MM.1S (cell line): ENCODE measurements around the gene MS4A10.
A peak's percentile ranks its signal among the peaks of the same experiment; 100 is the strongest.

Source experiments
- DNase-seq: peaks from one replicate; pipeline ENCODE4 v3.0.0-alpha.2; 2015
- H2AFZ ChIP-seq: fragments of 300-600 bp; sonication (generic); 2 replicates; pipeline ENCODE4 v1.6.0; 2016; ENCODE audit warnings: antibody characterized with exemption, low read length
- H3F3A ChIP-seq: fragments of 300-600 bp; sonication (generic); 2 replicates; pipeline ENCODE4 v1.6.1; 2016; ENCODE audit warnings: mild to moderate bottlenecking, antibody characterized with exemption, low read length, moderate library complexity, mixed read lengths; ENCODE audit not compliant: insufficient read depth
- H3K27ac ChIP-seq: fragments of 300-600 bp; sonication (generic); 2 replicates; pipeline ENCODE4 v1.5.1; 2016; ENCODE audit warnings: mild to moderate bottlenecking, low read length
- H3K27me3 ChIP-seq: fragments of 300-600 bp; sonication (generic); replicated peaks from 2 replicates; pipeline ENCODE4 v1.6.0; 2016; ENCODE audit warnings: low read length; ENCODE audit not compliant: insufficient read depth
- H3K36me3 ChIP-seq: fragments of 300-600 bp; sonication (generic); replicated peaks from 2 replicates; pipeline ENCODE4 v1.6.1; 2016; ENCODE audit warnings: mild to moderate bottlenecking, low read length, mixed read lengths; ENCODE audit not compliant: insufficient read depth
- H3K4me1 ChIP-seq: fragments of 300-600 bp; sonication (generic); 2 replicates; pipeline ENCODE4 v1.6.1; 2016; ENCODE audit warnings: low read length, mixed read lengths
- H3K4me2 ChIP-seq: fragments of 300-600 bp; sonication (generic); 2 replicates; pipeline ENCODE4 v1.6.0; 2016; ENCODE audit warnings: low read depth, low read length
- H3K4me3 ChIP-seq: fragments of 300-600 bp; sonication (generic); 2 replicates; pipeline ENCODE4 v1.5.1; 2016; ENCODE audit warnings: low read length, mixed read lengths
- H3K79me2 ChIP-seq: fragments of 300-600 bp; sonication (generic); 2 replicates; pipeline ENCODE4 v1.6.1; 2016; ENCODE audit warnings: mixed run types, low read length, mixed read lengths
- H3K9ac ChIP-seq: fragments of 300-600 bp; sonication (generic); 2 replicates; pipeline ENCODE4 v1.6.1; 2016; ENCODE audit warnings: low read length, mixed read lengths
- H3K9me2 ChIP-seq: fragments of 300-600 bp; sonication (generic); replicated peaks from 2 replicates; pipeline ENCODE4 v1.6.1; 2016; ENCODE audit warnings: mild to moderate bottlenecking, low read length, mixed read lengths; ENCODE audit not compliant: insufficient read depth
- H3K9me3 ChIP-seq: fragments of 300-600 bp; sonication (generic); replicated peaks from 2 replicates; pipeline ENCODE4 v1.6.1; 2016; ENCODE audit warnings: mild to moderate bottlenecking, low read length, mixed read lengths; ENCODE audit not compliant: insufficient read depth
- H4K20me1 ChIP-seq: fragments of 300-600 bp; sonication (generic); 2 replicates; pipeline ENCODE4 v1.6.1; 2016; ENCODE audit warnings: mild to moderate bottlenecking, low read length, moderate library complexity, mixed read lengths; ENCODE audit not compliant: insufficient read depth
- EZH2 ChIP-seq: fragments of 300-600 bp; sonication (generic); optimal IDR thresholded peaks from 2 replicates; pipeline ENCODE3; 2017; ENCODE audit warnings: low read depth, mild to moderate bottlenecking, antibody characterized with exemption, low read length, mixed read lengths
- EZH2phosphoT487 ChIP-seq: fragments of 300-600 bp; sonication (generic); IDR thresholded peaks from 2 replicates; pipeline ENCODE4 v1.6.1; 2018; ENCODE audit warnings: antibody characterized with exemption, low read length
- TF ChIP-seq, protein P1 (sequence below): fragments of 300-600 bp; sonication (generic); IDR thresholded peaks from 2 replicates; pipeline ENCODE4 v1.5.1; 2016; ENCODE audit warnings: antibody characterized with exemption, low read length, mixed read lengths

The MS4A10 gene

DNA sequence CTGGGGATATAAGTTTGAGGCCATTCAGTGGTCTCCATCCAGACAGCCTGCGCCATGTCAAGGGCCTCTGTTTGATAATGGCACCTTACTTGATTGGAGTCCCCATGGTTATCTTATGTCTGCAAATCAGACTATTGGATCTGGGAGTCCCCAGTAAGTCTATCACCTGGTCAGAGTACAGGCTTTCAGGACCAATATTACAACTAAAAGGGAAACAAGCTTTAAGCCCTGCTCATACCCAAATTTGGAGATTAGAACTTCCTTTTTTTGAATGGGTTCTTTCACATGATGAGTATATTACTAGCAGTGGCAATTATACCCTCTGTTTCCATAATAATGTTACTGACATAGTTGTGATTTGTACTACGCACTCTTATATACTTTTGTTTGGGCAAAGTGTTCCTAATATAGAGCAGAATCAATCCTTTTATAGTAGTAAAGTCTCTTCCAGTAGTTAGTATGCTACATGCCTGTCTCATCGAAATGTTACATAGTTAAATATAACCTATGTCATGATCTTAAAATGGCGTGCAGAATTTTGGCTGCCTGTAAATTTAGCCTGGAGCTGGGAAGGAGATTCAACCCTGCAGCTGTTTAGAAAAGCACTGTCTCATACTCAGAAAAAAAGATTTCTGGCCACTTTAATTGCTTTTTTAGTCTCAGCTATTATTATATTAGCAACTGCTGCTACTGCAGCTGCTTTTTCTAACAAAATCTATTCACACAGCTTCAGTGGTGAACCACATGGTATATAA is 23.5 kb upstream of the MS4A10 start:
- H3K9me2 ChIP-seq: no peaks in the 10 kb centered on the region
- no peaks in the 10 kb centered on the region for H3K36me3 ChIP-seq
- H3K4me1 ChIP-seq: peaks cover 53% of the 10 kb centered on the region
- peak overlapping the region; percentile 35; the same call in 1 of the 2 replicates for H3K4me2 ChIP-seq
- no peaks in the 10 kb centered on the region for H4K20me1 ChIP-seq
- no peak overlapping the region for H2AFZ ChIP-seq
- TF ChIP-seq EZH2 (no peak), EZH2phosphoT487 (no peak)
- TF ChIP-seq, protein P1, sequence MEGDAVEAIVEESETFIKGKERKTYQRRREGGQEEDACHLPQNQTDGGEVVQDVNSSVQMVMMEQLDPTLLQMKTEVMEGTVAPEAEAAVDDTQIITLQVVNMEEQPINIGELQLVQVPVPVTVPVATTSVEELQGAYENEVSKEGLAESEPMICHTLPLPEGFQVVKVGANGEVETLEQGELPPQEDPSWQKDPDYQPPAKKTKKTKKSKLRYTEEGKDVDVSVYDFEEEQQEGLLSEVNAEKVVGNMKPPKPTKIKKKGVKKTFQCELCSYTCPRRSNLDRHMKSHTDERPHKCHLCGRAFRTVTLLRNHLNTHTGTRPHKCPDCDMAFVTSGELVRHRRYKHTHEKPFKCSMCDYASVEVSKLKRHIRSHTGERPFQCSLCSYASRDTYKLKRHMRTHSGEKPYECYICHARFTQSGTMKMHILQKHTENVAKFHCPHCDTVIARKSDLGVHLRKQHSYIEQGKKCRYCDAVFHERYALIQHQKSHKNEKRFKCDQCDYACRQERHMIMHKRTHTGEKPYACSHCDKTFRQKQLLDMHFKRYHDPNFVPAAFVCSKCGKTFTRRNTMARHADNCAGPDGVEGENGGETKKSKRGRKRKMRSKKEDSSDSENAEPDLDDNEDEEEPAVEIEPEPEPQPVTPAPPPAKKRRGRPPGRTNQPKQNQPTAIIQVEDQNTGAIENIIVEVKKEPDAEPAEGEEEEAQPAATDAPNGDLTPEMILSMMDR: no peak
- no peaks in the 10 kb centered on the region for H3K9me3 ChIP-seq
- H3K79me2 ChIP-seq: no peaks in the 10 kb centered on the region
- peaks cover 14% of the 10 kb centered on the region for H3F3A ChIP-seq
- H3K27ac ChIP-seq: peak overlapping the region; percentile 43; the same call in 1 of the 2 replicates
- no peak overlapping the region for H3K4me3 ChIP-seq
- no peaks in the 10 kb centered on the region for H3K27me3 ChIP-seq
- DNase-seq: peak; percentile 48
- no peak overlapping the region for H3K9ac ChIP-seq

DNA sequence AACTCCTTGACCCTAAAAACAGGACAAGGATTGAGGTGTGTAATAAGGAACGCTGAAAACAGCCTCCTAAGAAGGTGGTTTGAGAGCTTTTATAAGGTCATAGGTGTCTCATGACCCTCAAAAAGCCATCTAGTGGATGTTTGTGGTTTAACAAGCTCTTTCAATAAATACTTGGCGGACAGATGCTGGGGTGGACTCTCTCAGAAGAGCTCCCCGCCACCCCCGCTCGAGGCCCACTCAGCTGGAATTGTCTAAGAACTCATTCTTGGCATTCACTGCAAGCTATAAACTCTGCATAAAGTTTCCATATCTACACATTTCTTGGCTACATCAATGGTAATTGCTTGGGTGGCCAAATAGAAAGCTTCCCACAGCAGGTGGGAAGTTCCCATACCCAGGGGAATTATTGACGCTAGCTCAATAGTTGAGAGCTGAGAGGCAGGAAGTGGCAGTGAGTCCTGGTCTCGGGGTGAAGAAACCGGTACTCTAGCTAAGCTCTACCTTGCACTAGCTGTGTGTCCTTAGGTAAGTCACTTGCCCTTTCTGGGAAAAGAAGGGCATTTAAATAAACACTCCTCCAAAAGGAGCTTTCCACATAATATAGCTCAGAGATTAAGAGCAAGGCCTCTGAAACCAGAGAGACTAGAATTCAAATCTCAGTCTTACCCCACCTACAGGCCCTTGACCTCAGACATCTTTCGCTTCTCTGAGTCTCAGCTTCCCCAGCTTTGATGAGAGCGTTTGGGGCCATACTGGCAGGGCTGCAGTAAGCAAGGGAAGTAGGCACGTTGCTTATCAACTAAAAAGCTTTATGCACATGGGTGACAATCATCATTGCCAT is 22.1 kb upstream of the MS4A10 start:
- Histone ChIP-seq H3K79me2 (no peaks in the 10 kb centered on the region), H3F3A (peaks cover 14% of the 10 kb centered on the region), H3K4me3 (no peak overlapping the region), H3K4me1 (peaks cover 48% of the 10 kb centered on the region), H2AFZ (no peak overlapping the region), H3K27me3 (no peaks in the 10 kb centered on the region), H3K36me3 (no peaks in the 10 kb centered on the region), H3K9ac (no peak overlapping the region), H4K20me1 (no peaks in the 10 kb centered on the region), H3K9me3 (no peaks in the 10 kb centered on the region), H3K9me2 (no peaks in the 10 kb centered on the region), H3K27ac (no peak overlapping the region), H3K4me2 (no peak overlapping the region)
- DNase-seq: peak; percentile 23
- TF ChIP-seq EZH2phosphoT487: no peak
- no peak for TF ChIP-seq EZH2
- TF ChIP-seq, protein P1: peak; percentile 33; the same call in 1 of the 2 replicates

DNA sequence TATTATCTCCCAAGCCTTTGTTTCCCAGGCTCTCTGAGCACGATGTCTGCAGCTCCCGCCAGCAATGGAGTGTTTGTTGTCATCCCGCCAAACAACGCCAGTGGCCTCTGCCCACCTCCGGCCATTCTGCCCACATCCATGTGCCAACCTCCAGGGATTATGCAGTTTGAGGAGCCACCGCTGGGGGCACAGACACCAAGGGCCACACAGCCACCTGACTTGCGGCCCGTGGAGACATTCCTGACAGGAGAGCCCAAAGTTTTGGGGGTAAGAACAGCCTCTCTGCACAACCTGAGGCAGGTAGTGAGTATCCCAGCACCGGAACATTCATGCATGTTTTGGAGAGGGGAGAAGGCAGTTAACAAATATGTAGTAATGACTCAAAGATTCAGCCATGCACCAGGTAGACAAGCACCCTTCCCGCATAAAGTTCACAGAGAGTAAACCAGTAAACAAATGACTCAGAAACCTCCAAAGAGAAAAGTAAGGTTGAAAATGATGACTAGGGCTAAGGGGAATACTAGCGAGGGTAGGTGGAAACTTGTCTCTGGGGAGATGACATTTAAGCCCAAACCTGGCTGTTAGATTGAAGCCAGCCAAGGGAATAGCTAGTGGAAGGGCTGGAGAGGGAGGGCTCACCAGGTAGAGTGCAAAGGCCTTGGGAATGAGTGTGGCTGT is 21.3 kb upstream of the MS4A10 start:
- Histone ChIP-seq H2AFZ (no peak overlapping the region), H3K9me2 (no peaks in the 10 kb centered on the region), H3K4me1 (peaks cover 48% of the 10 kb centered on the region), H3K79me2 (no peaks in the 10 kb centered on the region), H3K4me2 (0 out of 2 replicates have a peak overlapping the region, but pooled peaks have one; percentile 55), H4K20me1 (no peaks in the 10 kb centered on the region), H3F3A (peaks cover 14% of the 10 kb centered on the region), H3K27me3 (no peaks in the 10 kb centered on the region), H3K4me3 (no peak overlapping the region), H3K9me3 (no peaks in the 10 kb centered on the region), H3K36me3 (no peaks in the 10 kb centered on the region), H3K27ac (peak overlapping the region; percentile 75; the same call in 1 of the 2 replicates), H3K9ac (no peak overlapping the region)
- TF ChIP-seq EZH2phosphoT487: no peak
- TF ChIP-seq, protein P1: no peak
- no peak for TF ChIP-seq EZH2
- no peak for DNase-seq
